Progenitor cell of endocrine pancreas (in vitro differentiated cells): ENCODE data around the gene PLA1A. TPM values are rescaled to one million over a fixed set of nuclear protein-coding genes. Genes with fewer than 3 reads are reported as not detected.
A peak's percentile ranks its signal among the peaks of the same experiment; 100 is the strongest.

Source experiments
- DNase-seq: peaks from one replicate; pipeline ENCODE4 v3.0.0; 2021; ENCODE audit warnings: low spot score; ENCODE audit not compliant: unreplicated experiment
- H3K27ac Mint-ChIP-seq: 2 replicates; pipeline ENCODE4 v1.8.0; 2021; ENCODE audit warnings: mild to moderate bottlenecking, moderate library complexity, mixed read lengths
- H3K27me3 Mint-ChIP-seq: 2 replicates; pipeline ENCODE4 v1.8.0; 2021; ENCODE audit warnings: mixed read lengths
- H3K36me3 Mint-ChIP-seq: 2 replicates; pipeline ENCODE4 v1.8.0; 2022; ENCODE audit warnings: mixed read lengths; ENCODE audit not compliant: insufficient read depth
- H3K4me1 Mint-ChIP-seq: 2 replicates; pipeline ENCODE4 v1.8.0; 2021; ENCODE audit warnings: low read depth, mixed read lengths
- H3K4me3 Mint-ChIP-seq: 2 replicates; pipeline ENCODE4 v1.8.0; 2021; ENCODE audit warnings: low read depth, mild to moderate bottlenecking, moderate library complexity, mixed read lengths
- H3K9me3 Mint-ChIP-seq: 2 replicates; pipeline ENCODE4 v1.8.0; 2021; ENCODE audit warnings: low read depth, mixed read lengths
- CTCF ChIP-seq: fragments of 200-600 bp; sonication (generic); IDR thresholded peaks from one replicate; pipeline ENCODE4 v1.5.0; 2021; ENCODE audit warnings: antibody characterized with exemption, mild to moderate bottlenecking; ENCODE audit not compliant: unreplicated experiment
- total RNA-seq: library from RNA; stranded (reverse); gene quantifications from 2 replicates; pipeline ENCODE4 v1.2.1, GENCODE V29; 2021

PLA1A gene
- total RNA-seq, 1 donor from 2014 or later: not detected

- no peaks in the 10 kb centered on the region for H3K9me3 Mint-ChIP-seq
- TF ChIP-seq CTCF: no peak
- peaks cover 14% of the 10 kb centered on the region for H3K4me1 Mint-ChIP-seq
- DNase-seq: no peak
- no peak overlapping the region for H3K27ac Mint-ChIP-seq
- no peaks in the 10 kb centered on the region for H3K36me3 Mint-ChIP-seq
- H3K27me3 Mint-ChIP-seq: peaks cover 11% of the 10 kb centered on the region
- H3K4me3 Mint-ChIP-seq: no peak overlapping the region
Measured at GRCh38 chr3:119599558-119600174, 2.0 kb downstream of the PLA1A start.

- TF ChIP-seq CTCF: peak; percentile 44
- peaks cover 11% of the 10 kb centered on the region for H3K27me3 Mint-ChIP-seq
Measured at GRCh38 chr3:119600732-119601131, 3.0 kb downstream of the PLA1A start.

GRCh38 chr3:119601154-119601553 is 3.5 kb downstream of the PLA1A start:
- no peak overlapping the region for H3K4me3 Mint-ChIP-seq
- H3K4me1 Mint-ChIP-seq: peaks cover 14% of the 10 kb centered on the region
- no peak for TF ChIP-seq CTCF
- no peaks in the 10 kb centered on the region for H3K9me3 Mint-ChIP-seq
- peaks cover 11% of the 10 kb centered on the region for H3K27me3 Mint-ChIP-seq
- H3K36me3 Mint-ChIP-seq: no peaks in the 10 kb centered on the region
- H3K27ac Mint-ChIP-seq: no peak overlapping the region
- DNase-seq: no peak

More at GRCh38 chr3:119600732-119601131, 3.0 kb downstream of the PLA1A start:
- peaks cover 14% of the 10 kb centered on the region for H3K4me1 Mint-ChIP-seq
- H3K36me3 Mint-ChIP-seq: no peaks in the 10 kb centered on the region
- H3K27ac Mint-ChIP-seq: no peak overlapping the region
- no peak for DNase-seq
- H3K9me3 Mint-ChIP-seq: no peaks in the 10 kb centered on the region
- H3K4me3 Mint-ChIP-seq: no peak overlapping the region

GRCh38 chr3:119602676-119603075 is 5.0 kb downstream of the PLA1A start:
- Mint-ChIP-seq H3K27me3 (peaks cover 8% of the 10 kb centered on the region), H3K9me3 (no peaks in the 10 kb centered on the region), H3K4me1 (peaks cover 9% of the 10 kb centered on the region), H3K27ac (no peak overlapping the region), H3K4me3 (no peak overlapping the region), H3K36me3 (no peaks in the 10 kb centered on the region)
- no peak for TF ChIP-seq CTCF
- DNase-seq: no peak

- H3K27ac Mint-ChIP-seq: no peak overlapping the region
- no peaks in the 10 kb centered on the region for H3K36me3 Mint-ChIP-seq
- peaks cover 1% of the 10 kb centered on the region for H3K4me1 Mint-ChIP-seq
- H3K27me3 Mint-ChIP-seq: no peaks in the 10 kb centered on the region
- H3K9me3 Mint-ChIP-seq: no peaks in the 10 kb centered on the region
- no peak overlapping the region for H3K4me3 Mint-ChIP-seq
- no peak for DNase-seq
- no peak for TF ChIP-seq CTCF
Measured at GRCh38 chr3:119604878-119605277, 7.2 kb downstream of the PLA1A start.
